Measurements from ENCODE around the gene CCDC28A.

DNA sequence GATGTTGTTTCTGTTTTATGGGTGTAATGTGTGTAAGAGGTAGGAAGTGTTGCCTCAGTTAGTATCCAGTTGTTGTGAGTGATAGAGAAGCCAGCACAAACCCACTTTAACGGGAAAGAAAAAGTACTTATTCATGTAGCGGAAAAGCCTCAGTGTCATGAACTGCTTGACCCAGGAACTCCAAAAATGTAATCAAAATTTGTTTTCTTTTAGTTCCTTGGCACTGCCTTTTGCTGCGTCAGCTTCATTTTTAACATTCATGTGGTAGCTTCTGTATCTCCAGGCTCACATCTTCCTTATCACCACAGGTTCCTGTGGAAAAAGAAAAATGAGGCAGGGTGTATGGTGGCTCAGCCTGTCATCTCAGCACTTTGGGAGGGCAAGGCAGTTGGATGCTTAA is 46.4 kb upstream of the CCDC28A start:
- TF ChIP-seq, protein P1, sequence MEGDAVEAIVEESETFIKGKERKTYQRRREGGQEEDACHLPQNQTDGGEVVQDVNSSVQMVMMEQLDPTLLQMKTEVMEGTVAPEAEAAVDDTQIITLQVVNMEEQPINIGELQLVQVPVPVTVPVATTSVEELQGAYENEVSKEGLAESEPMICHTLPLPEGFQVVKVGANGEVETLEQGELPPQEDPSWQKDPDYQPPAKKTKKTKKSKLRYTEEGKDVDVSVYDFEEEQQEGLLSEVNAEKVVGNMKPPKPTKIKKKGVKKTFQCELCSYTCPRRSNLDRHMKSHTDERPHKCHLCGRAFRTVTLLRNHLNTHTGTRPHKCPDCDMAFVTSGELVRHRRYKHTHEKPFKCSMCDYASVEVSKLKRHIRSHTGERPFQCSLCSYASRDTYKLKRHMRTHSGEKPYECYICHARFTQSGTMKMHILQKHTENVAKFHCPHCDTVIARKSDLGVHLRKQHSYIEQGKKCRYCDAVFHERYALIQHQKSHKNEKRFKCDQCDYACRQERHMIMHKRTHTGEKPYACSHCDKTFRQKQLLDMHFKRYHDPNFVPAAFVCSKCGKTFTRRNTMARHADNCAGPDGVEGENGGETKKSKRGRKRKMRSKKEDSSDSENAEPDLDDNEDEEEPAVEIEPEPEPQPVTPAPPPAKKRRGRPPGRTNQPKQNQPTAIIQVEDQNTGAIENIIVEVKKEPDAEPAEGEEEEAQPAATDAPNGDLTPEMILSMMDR (conservative IDR thresholded peaks at IDR 0.05; ENCODE audit: low read length) = no peak
- no peak for TF ChIP-seq EZH2phosphoT487 (IDR thresholded peaks at IDR 0.05; ENCODE audit: borderline replicate concordance, low read depth, low read length)

Data from OCI-LY7 (cell line).